IPS-18c (cell line): Measurements from ENCODE around the gene TRPT1.

Experiments used
- H3K4me3 ChIP-seq: 2 replicates; pipeline ENCODE4 v1.7.0; 2013; ENCODE audit warnings: low read depth, mild to moderate bottlenecking, low read length, moderate library complexity; ENCODE audit not compliant: insufficient read depth
- H3K9me3 ChIP-seq: one replicate; pipeline ENCODE4 v1.6.1; 2013; ENCODE audit warnings: mild to moderate bottlenecking, low read length, moderate library complexity; ENCODE audit not compliant: control insufficient read depth, insufficient read depth

Gene TRPT1

GRCh38 chr11:64225608-64226506 lies at the start of gene TRPT1, which contains the start of gene NUDT22:
Gene TRPT1 (minus strand): TSS chr11:64226186. CDS start chr11:64225860, 326 bp downstream.
Gene NUDT22 (plus strand): TSS chr11:64226274. CDS start chr11:64226653, 379 bp downstream.
- Histone ChIP-seq H3K9me3 (peaks cover 5% of the 10 kb centered on the region), H3K4me3 (peak within 1 kb of the TSS; percentile 93)

GRCh38 chr11:64275031-64275800 lies 49.2 kb upstream of the TRPT1 start:
- no peak overlapping the region for H3K4me3 ChIP-seq

GRCh38 chr11:64269540-64270220 lies 43.7 kb upstream of the TRPT1 start:
- Histone ChIP-seq H3K4me3 (peak overlapping the region; percentile 87), H3K9me3 (no peaks in the 10 kb centered on the region)

More at GRCh38 chr11:64275031-64275800, 49.2 kb upstream of the TRPT1 start:
- no peaks in the 10 kb centered on the region for H3K9me3 ChIP-seq

- no peaks in the 10 kb centered on the region for H3K9me3 ChIP-seq
- H3K4me3 ChIP-seq = peak overlapping the region; percentile 87
Measured at GRCh38 chr11:64268893-64269539, 43.0 kb upstream of the TRPT1 start.

- peak overlapping the region; percentile 87 for H3K4me3 ChIP-seq
- no peaks in the 10 kb centered on the region for H3K9me3 ChIP-seq
Measured at GRCh38 chr11:64268025-64268892, 42.3 kb upstream of the TRPT1 start.

- no peak overlapping the region for H3K4me3 ChIP-seq
- H3K9me3 ChIP-seq = no peaks in the 10 kb centered on the region
Measured at GRCh38 chr11:64267207-64267945, 41.4 kb upstream of the TRPT1 start.

- H3K4me3 ChIP-seq = no peak overlapping the region
Measured at GRCh38 chr11:64266339-64266738, 40.4 kb upstream of the TRPT1 start.

GRCh38 chr11:64265176-64266160 lies 39.5 kb upstream of the TRPT1 start:
- H3K9me3 ChIP-seq = no peaks in the 10 kb centered on the region

More at GRCh38 chr11:64266339-64266738, 40.4 kb upstream of the TRPT1 start:
- no peaks in the 10 kb centered on the region for H3K9me3 ChIP-seq

GRCh38 chr11:64264371-64264852 lies 38.4 kb upstream of the TRPT1 start:
- H3K4me3 ChIP-seq = no peak overlapping the region
- H3K9me3 ChIP-seq = no peaks in the 10 kb centered on the region

More at GRCh38 chr11:64265176-64266160, 39.5 kb upstream of the TRPT1 start:
- no peak overlapping the region for H3K4me3 ChIP-seq

GRCh38 chr11:64263947-64264317 lies 37.9 kb upstream of the TRPT1 start:
- Histone ChIP-seq H3K9me3 (no peaks in the 10 kb centered on the region), H3K4me3 (no peak overlapping the region)

GRCh38 chr11:64263021-64263946 lies 37.3 kb upstream of the TRPT1 start:
- Histone ChIP-seq H3K9me3 (no peaks in the 10 kb centered on the region), H3K4me3 (no peak overlapping the region)

- Histone ChIP-seq H3K9me3 (no peaks in the 10 kb centered on the region), H3K4me3 (no peak overlapping the region)
Measured at GRCh38 chr11:64262271-64263002, 36.5 kb upstream of the TRPT1 start.

GRCh38 chr11:64261556-64262080 lies 35.6 kb upstream of the TRPT1 start:
- Histone ChIP-seq H3K4me3 (no peak overlapping the region), H3K9me3 (no peaks in the 10 kb centered on the region)
